ENCODE results near the gene FMN2.

FMN2 gene

GRCh38 chr1:240247899-240248298 lies 156.2 kb downstream of the FMN2 start:
- no peaks in the 10 kb centered on the region for H3K4me1 ChIP-seq (ENCODE audit: control insufficient read depth in 1 of 2, insufficient read depth in 1 of 2, low read depth in 1 of 2, low read length in 1 of 2)
- H3K36me3 ChIP-seq = no peaks in the 10 kb centered on the region
- H3K27ac ChIP-seq = no peak overlapping the region
- TF ChIP-seq CTCF (IDR thresholded peaks at IDR 0.05) = no peak
- no peaks in the 10 kb centered on the region for H3K9me3 ChIP-seq
- no peaks in the 10 kb centered on the region for H3K27me3 ChIP-seq
- no peak overlapping the region for H3K4me3 ChIP-seq (ENCODE audit: low read depth in 1 of 2, low read length in 1 of 2)

- no peaks in the 10 kb centered on the region for H3K27me3 ChIP-seq
- TF ChIP-seq CTCF (IDR thresholded peaks at IDR 0.05) = no peak
- H3K4me1 ChIP-seq (ENCODE audit: control insufficient read depth in 1 of 2, insufficient read depth in 1 of 2, low read depth in 1 of 2, low read length in 1 of 2) = no peaks in the 10 kb centered on the region
- H3K9me3 ChIP-seq = no peaks in the 10 kb centered on the region
- no peaks in the 10 kb centered on the region for H3K36me3 ChIP-seq
- H3K4me3 ChIP-seq (ENCODE audit: low read depth in 1 of 2, low read length in 1 of 2) = no peak overlapping the region
- no peak overlapping the region for H3K27ac ChIP-seq
These were observed 162.3 kb downstream of the FMN2 start for GRCh38 chr1:240254006-240254405.

GRCh38 chr1:240254778-240255291 lies 163.2 kb downstream of the FMN2 start:
- no peak overlapping the region for H3K27ac ChIP-seq
- H3K9me3 ChIP-seq = no peaks in the 10 kb centered on the region
- no peaks in the 10 kb centered on the region for H3K4me1 ChIP-seq (ENCODE audit: control insufficient read depth in 1 of 2, insufficient read depth in 1 of 2, low read depth in 1 of 2, low read length in 1 of 2)
- H3K36me3 ChIP-seq = no peaks in the 10 kb centered on the region
- H3K27me3 ChIP-seq = no peaks in the 10 kb centered on the region
- no peak overlapping the region for H3K4me3 ChIP-seq (ENCODE audit: low read depth in 1 of 2, low read length in 1 of 2)
- TF ChIP-seq CTCF (IDR thresholded peaks at IDR 0.05) = no peak

GRCh38 chr1:240255922-240256321 lies 164.2 kb downstream of the FMN2 start:
- Histone ChIP-seq H3K27ac (no peak overlapping the region), H3K27me3 (no peaks in the 10 kb centered on the region), H3K4me3 (ENCODE audit: low read depth in 1 of 2, low read length in 1 of 2) (no peak overlapping the region), H3K36me3 (no peaks in the 10 kb centered on the region), H3K4me1 (ENCODE audit: control insufficient read depth in 1 of 2, insufficient read depth in 1 of 2, low read depth in 1 of 2, low read length in 1 of 2) (no peaks in the 10 kb centered on the region), H3K9me3 (no peaks in the 10 kb centered on the region)
- TF ChIP-seq CTCF (IDR thresholded peaks at IDR 0.05) = no peak

- no peaks in the 10 kb centered on the region for H3K27me3 ChIP-seq
- H3K4me1 ChIP-seq (ENCODE audit: control insufficient read depth in 1 of 2, insufficient read depth in 1 of 2, low read depth in 1 of 2, low read length in 1 of 2) = no peaks in the 10 kb centered on the region
- H3K36me3 ChIP-seq = no peaks in the 10 kb centered on the region
- TF ChIP-seq CTCF (IDR thresholded peaks at IDR 0.05) = no peak
- H3K27ac ChIP-seq = no peak overlapping the region
- H3K9me3 ChIP-seq = no peaks in the 10 kb centered on the region
- H3K4me3 ChIP-seq (ENCODE audit: low read depth in 1 of 2, low read length in 1 of 2) = no peak overlapping the region
These were observed 165.3 kb downstream of the FMN2 start for GRCh38 chr1:240256836-240257503.
